ENCODE data around the gene TMEM182. TPM values are rescaled to one million over a fixed set of nuclear protein-coding genes. Genes with fewer than 3 reads are reported as not detected.
A peak's percentile ranks its signal among the peaks of the same experiment; 100 is the strongest.

Gene TMEM182
- total RNA-seq, 2 donors from 2014 or later: 75.4 to 212 TPM

DNA sequence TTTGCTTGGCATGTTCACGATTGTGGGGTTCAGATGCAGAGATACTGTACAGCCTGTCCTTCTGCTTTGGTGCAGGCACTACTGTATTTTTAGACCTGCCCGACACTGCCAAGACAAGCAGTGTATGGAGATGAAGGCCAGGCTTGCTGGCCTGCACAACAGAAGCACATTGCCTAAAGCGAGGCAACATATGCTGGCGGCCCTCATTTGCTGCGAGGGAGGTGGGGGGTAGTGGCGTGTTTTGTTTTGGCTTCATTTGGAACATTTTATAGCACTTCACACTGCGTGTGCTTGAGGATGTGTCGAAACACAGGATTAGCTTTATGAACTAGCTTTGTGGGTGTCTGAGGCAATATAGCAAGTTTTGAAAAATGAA is 27.0 kb downstream of the TMEM182 start:
- peaks cover 0 to 52% of the 10 kb centered on the region in 2 donors for H3K4me1 ChIP-seq
- no peak overlapping the region for H3K4me3 ChIP-seq
- no peak for TF ChIP-seq CTCF (IDR thresholded peaks at IDR 0.05)
- peak overlapping the region; percentile 70 to 90 for H3K27ac ChIP-seq
- no peaks in the 10 kb centered on the region for H3K36me3 ChIP-seq
- no peaks in the 10 kb centered on the region for H3K27me3 ChIP-seq
- no peaks in the 10 kb centered on the region for H3K9me3 ChIP-seq
- DNase-seq (ENCODE audit: low spot score): no peak

- TF ChIP-seq CTCF (IDR thresholded peaks at IDR 0.05): no peak
- no peak for DNase-seq (ENCODE audit: low spot score)
- peak overlapping the region; percentile 56 to 90 for H3K27ac ChIP-seq
- H3K27me3 ChIP-seq: no peaks in the 10 kb centered on the region
- no peaks in the 10 kb centered on the region for H3K9me3 ChIP-seq
- no peak overlapping the region for H3K4me3 ChIP-seq
- no peaks in the 10 kb centered on the region for H3K36me3 ChIP-seq
- H3K4me1 ChIP-seq: peaks cover 0 to 50% of the 10 kb centered on the region in 2 donors
Observed at GRCh38 chr2:102789349-102790090, 27.7 kb downstream of the TMEM182 start.

- no peak for TF ChIP-seq CTCF (IDR thresholded peaks at IDR 0.05)
- no peaks in the 10 kb centered on the region for H3K27me3 ChIP-seq
- DNase-seq (ENCODE audit: low spot score): no peak
- no peaks in the 10 kb centered on the region for H3K36me3 ChIP-seq
- peaks cover 0 to 48% of the 10 kb centered on the region in 2 donors for H3K4me1 ChIP-seq
- H3K9me3 ChIP-seq: no peaks in the 10 kb centered on the region
- peak overlapping the region; percentile 56 to 90 for H3K27ac ChIP-seq
- H3K4me3 ChIP-seq: no peak overlapping the region
Observed at GRCh38 chr2:102790091-102790455, 28.2 kb downstream of the TMEM182 start.

DNA sequence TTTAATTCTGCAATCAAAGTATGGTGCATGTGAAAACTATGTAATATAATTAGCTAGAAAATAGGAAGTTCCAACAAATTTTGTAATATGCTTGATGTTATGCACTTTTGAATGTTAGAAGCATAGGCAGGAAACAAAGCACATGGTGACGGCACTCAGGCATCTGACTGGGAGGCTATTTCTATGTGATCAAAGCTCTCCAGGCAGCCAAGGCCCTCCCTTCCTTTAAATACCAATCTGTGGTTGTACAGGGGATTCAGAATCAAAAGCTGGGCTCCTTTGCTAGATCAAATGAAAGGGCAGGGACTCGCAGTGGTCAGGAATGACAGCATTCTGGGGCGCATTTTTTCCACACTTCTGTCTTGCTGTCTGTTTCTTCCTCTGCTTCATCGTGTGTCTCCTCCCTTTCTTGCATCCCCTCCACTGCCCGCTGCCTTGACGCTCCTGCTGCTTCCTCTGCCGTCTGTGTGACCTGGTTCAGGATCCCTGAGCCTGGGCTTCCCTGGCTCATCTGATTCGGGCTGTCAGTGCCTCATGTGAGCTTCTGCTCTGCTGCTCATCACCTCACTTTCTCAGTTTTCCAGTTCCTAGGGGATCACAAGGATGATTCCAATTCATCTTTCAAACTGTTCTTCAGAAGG is 30.9 kb downstream of the TMEM182 start:
- peaks cover 0 to 50% of the 10 kb centered on the region in 2 donors for H3K4me1 ChIP-seq
- peak overlapping the region; percentile 51 to 63 for H3K27ac ChIP-seq
- no peaks in the 10 kb centered on the region for H3K9me3 ChIP-seq

GRCh38 chr2:102795641-102796040 is 33.8 kb downstream of the TMEM182 start:
- Histone ChIP-seq H3K36me3 (peaks cover 24% of the 10 kb centered on the region), H3K4me1 (peaks cover 0 to 29% of the 10 kb centered on the region in 2 donors), H3K27me3 (no peaks in the 10 kb centered on the region), H3K9me3 (peaks cover 0 to 11% of the 10 kb centered on the region in 2 donors), H3K4me3 (no peak overlapping the region), H3K27ac (peak overlapping the region; percentile 23 to 53)
- DNase-seq (ENCODE audit: low spot score): no peak
- TF ChIP-seq CTCF (IDR thresholded peaks at IDR 0.05): no peak

More for the DNA sequence above, 30.9 kb downstream of the TMEM182 start:
- Histone ChIP-seq H3K36me3 (no peaks in the 10 kb centered on the region), H3K4me3 (no peak overlapping the region), H3K27me3 (no peaks in the 10 kb centered on the region)
- no peak for TF ChIP-seq CTCF (IDR thresholded peaks at IDR 0.05)
- DNase-seq (ENCODE audit: low spot score): no peak

All from right atrium auricular region (tissue), 2 donors.